Dendritic cell treated with granulocyte-macrophage colony-stimulating factor and Interleukin-4, amounts not matched to agents 40 ng/mL and 50 ng/mL, for 4 days (primary cell): Measurements from ENCODE around the gene LRRC1.
A peak's percentile ranks its signal among the peaks of the same experiment; 100 is the strongest.

ENCODE experiments used
- H3K27ac Mint-ChIP-seq: one replicate; pipeline ENCODE4 v1.8.0; 2022; ENCODE audit warnings: mild to moderate bottlenecking, mixed read lengths
- H3K27me3 Mint-ChIP-seq: one replicate; pipeline ENCODE4 v1.8.0; 2022; ENCODE audit warnings: mild to moderate bottlenecking, mixed read lengths
- H3K36me3 Mint-ChIP-seq: one replicate; pipeline ENCODE4 v1.8.0; 2022; ENCODE audit warnings: low read depth, mixed read lengths
- H3K4me1 Mint-ChIP-seq: one replicate; pipeline ENCODE4 v1.8.0; 2022; ENCODE audit warnings: low read depth, mixed read lengths
- H3K4me3 Mint-ChIP-seq: one replicate; pipeline ENCODE4 v1.8.0; 2022; ENCODE audit warnings: mild to moderate bottlenecking, moderate library complexity, mixed read lengths
- H3K9me3 Mint-ChIP-seq: one replicate; pipeline ENCODE4 v1.8.0; 2022; ENCODE audit warnings: mixed read lengths
- intact Hi-C: fragments of 100-400 bp; cut with micrococcal nuclease; formaldehyde crosslinking; loops from one replicate; pipeline ENCODE4 v1.15.0; 2022

Gene LRRC1

GRCh38 chr6:53794720-53795339 lies at the start of gene LRRC1:
TSS of gene LRRC1 (plus strand) at chr6:53795005. CDS start at chr6:53795257, 252 bp downstream.
- H3K27me3 Mint-ChIP-seq = peaks cover 40% of the 10 kb centered on the region

GRCh38 chr6:53746442-53747103 lies 48.2 kb upstream of the LRRC1 start:
- Mint-ChIP-seq H3K27ac (no peak overlapping the region), H3K4me1 (peaks cover 15% of the 10 kb centered on the region), H3K36me3 (no peaks in the 10 kb centered on the region), H3K27me3 (no peaks in the 10 kb centered on the region), H3K4me3 (no peak overlapping the region), H3K9me3 (no peaks in the 10 kb centered on the region)
- intact Hi-C loops = no loop called here

More at GRCh38 chr6:53794720-53795339, at the start of gene LRRC1:
- peaks cover 13% of the 10 kb centered on the region for H3K36me3 Mint-ChIP-seq
- H3K9me3 Mint-ChIP-seq = no peaks in the 10 kb centered on the region
- peaks cover 39% of the 10 kb centered on the region for H3K4me1 Mint-ChIP-seq
- intact Hi-C loops = loop anchor here (5.0 kb wide), 2 partner anchors 58 to 248 kb away; partner anchors contain the start of gene GCLC
- H3K27ac Mint-ChIP-seq = peak within 1 kb of the TSS; percentile 81
- H3K4me3 Mint-ChIP-seq = peak within 1 kb of the TSS; percentile 99

- H3K9me3 Mint-ChIP-seq = no peaks in the 10 kb centered on the region
- no peaks in the 10 kb centered on the region for H3K4me1 Mint-ChIP-seq
Observed at GRCh38 chr6:53750052-53750650, 44.7 kb upstream of the LRRC1 start.

GRCh38 chr6:53751417-53751816 lies 43.4 kb upstream of the LRRC1 start:
- intact Hi-C loops = no loop called here
- Mint-ChIP-seq H3K27ac (no peak overlapping the region), H3K4me3 (no peak overlapping the region), H3K36me3 (no peaks in the 10 kb centered on the region), H3K4me1 (no peaks in the 10 kb centered on the region), H3K9me3 (no peaks in the 10 kb centered on the region), H3K27me3 (no peaks in the 10 kb centered on the region)

More at GRCh38 chr6:53750052-53750650, 44.7 kb upstream of the LRRC1 start:
- no peak overlapping the region for H3K4me3 Mint-ChIP-seq
- intact Hi-C loops = no loop called here
- H3K27me3 Mint-ChIP-seq = no peaks in the 10 kb centered on the region
- H3K36me3 Mint-ChIP-seq = no peaks in the 10 kb centered on the region
- H3K27ac Mint-ChIP-seq = no peak overlapping the region

- Mint-ChIP-seq H3K4me3 (no peak overlapping the region), H3K27ac (no peak overlapping the region), H3K4me1 (no peaks in the 10 kb centered on the region), H3K36me3 (no peaks in the 10 kb centered on the region), H3K9me3 (no peaks in the 10 kb centered on the region), H3K27me3 (no peaks in the 10 kb centered on the region)
- intact Hi-C loops = no loop called here
Observed at GRCh38 chr6:53752440-53752839, 42.4 kb upstream of the LRRC1 start.

GRCh38 chr6:53752856-53753255 lies 41.9 kb upstream of the LRRC1 start:
- H3K9me3 Mint-ChIP-seq = no peaks in the 10 kb centered on the region
- H3K36me3 Mint-ChIP-seq = no peaks in the 10 kb centered on the region
- no peak overlapping the region for H3K4me3 Mint-ChIP-seq
- H3K27me3 Mint-ChIP-seq = no peaks in the 10 kb centered on the region
- intact Hi-C loops = no loop called here
- no peaks in the 10 kb centered on the region for H3K4me1 Mint-ChIP-seq
- no peak overlapping the region for H3K27ac Mint-ChIP-seq

- Mint-ChIP-seq H3K36me3 (no peaks in the 10 kb centered on the region), H3K4me1 (no peaks in the 10 kb centered on the region), H3K27ac (no peak overlapping the region), H3K9me3 (no peaks in the 10 kb centered on the region), H3K4me3 (no peak overlapping the region), H3K27me3 (no peaks in the 10 kb centered on the region)
- intact Hi-C loops = no loop called here
Observed at GRCh38 chr6:53754330-53754729, 40.5 kb upstream of the LRRC1 start.

GRCh38 chr6:53756396-53756795 lies 38.4 kb upstream of the LRRC1 start:
- Mint-ChIP-seq H3K4me3 (no peak overlapping the region), H3K27me3 (no peaks in the 10 kb centered on the region), H3K36me3 (no peaks in the 10 kb centered on the region), H3K27ac (no peak overlapping the region), H3K4me1 (no peaks in the 10 kb centered on the region), H3K9me3 (no peaks in the 10 kb centered on the region)
- intact Hi-C loops = no loop called here

GRCh38 chr6:53758496-53758895 lies 36.3 kb upstream of the LRRC1 start:
- Mint-ChIP-seq H3K27me3 (no peaks in the 10 kb centered on the region), H3K4me1 (no peaks in the 10 kb centered on the region), H3K27ac (no peak overlapping the region), H3K9me3 (no peaks in the 10 kb centered on the region), H3K36me3 (no peaks in the 10 kb centered on the region), H3K4me3 (no peak overlapping the region)
- intact Hi-C loops = no loop called here

- Mint-ChIP-seq H3K27me3 (no peaks in the 10 kb centered on the region), H3K4me1 (no peaks in the 10 kb centered on the region), H3K36me3 (no peaks in the 10 kb centered on the region), H3K4me3 (no peak overlapping the region), H3K27ac (no peak overlapping the region), H3K9me3 (no peaks in the 10 kb centered on the region)
- intact Hi-C loops = no loop called here
Observed at GRCh38 chr6:53761036-53761435, 33.8 kb upstream of the LRRC1 start.

GRCh38 chr6:53765270-53765669 lies 29.5 kb upstream of the LRRC1 start:
- Mint-ChIP-seq H3K9me3 (no peaks in the 10 kb centered on the region), H3K27me3 (no peaks in the 10 kb centered on the region), H3K27ac (no peak overlapping the region), H3K36me3 (no peaks in the 10 kb centered on the region), H3K4me3 (no peak overlapping the region), H3K4me1 (no peaks in the 10 kb centered on the region)
- intact Hi-C loops = no loop called here

GRCh38 chr6:53766930-53767329 lies 27.9 kb upstream of the LRRC1 start:
- H3K4me3 Mint-ChIP-seq = no peak overlapping the region
- H3K36me3 Mint-ChIP-seq = no peaks in the 10 kb centered on the region
- H3K27ac Mint-ChIP-seq = no peak overlapping the region
- H3K9me3 Mint-ChIP-seq = no peaks in the 10 kb centered on the region
- intact Hi-C loops = no loop called here
- no peaks in the 10 kb centered on the region for H3K27me3 Mint-ChIP-seq
- no peaks in the 10 kb centered on the region for H3K4me1 Mint-ChIP-seq

GRCh38 chr6:53767941-53768340 lies 26.9 kb upstream of the LRRC1 start:
- H3K4me1 Mint-ChIP-seq = no peaks in the 10 kb centered on the region
- H3K36me3 Mint-ChIP-seq = no peaks in the 10 kb centered on the region
- H3K9me3 Mint-ChIP-seq = no peaks in the 10 kb centered on the region
- H3K4me3 Mint-ChIP-seq = no peak overlapping the region
- H3K27ac Mint-ChIP-seq = no peak overlapping the region
- intact Hi-C loops = no loop called here
- H3K27me3 Mint-ChIP-seq = no peaks in the 10 kb centered on the region

GRCh38 chr6:53768636-53769035 lies 26.2 kb upstream of the LRRC1 start:
- no peaks in the 10 kb centered on the region for H3K4me1 Mint-ChIP-seq
- intact Hi-C loops = no loop called here
- H3K27me3 Mint-ChIP-seq = no peaks in the 10 kb centered on the region
- no peaks in the 10 kb centered on the region for H3K9me3 Mint-ChIP-seq
- no peak overlapping the region for H3K4me3 Mint-ChIP-seq
- H3K36me3 Mint-ChIP-seq = no peaks in the 10 kb centered on the region
- no peak overlapping the region for H3K27ac Mint-ChIP-seq
